GM12892 (cell line): ENCODE measurements around the gene SERGEF.

Source experiments
- DNase-seq: peaks from one replicate; pipeline ENCODE4 v3.0.0; 2011; ENCODE audit not compliant: insufficient read length
- FAIRE-seq: peaks from 2 replicates; lab custom pipeline; 2011; peaks lifted over from hg19 to GRCh38; lab: Jason Lieb, UNC
- POLR2A ChIP-seq: IDR thresholded peaks from 2 replicates; pipeline ENCODE4 v1.6.1; 2011; ENCODE audit warnings: low read depth, low read length, control low read depth
- POLR2AphosphoS5 ChIP-seq: IDR thresholded peaks from 2 replicates; pipeline ENCODE4 v1.6.1; 2011; ENCODE audit warnings: low read depth, low read length, control low read depth
- TAF1 ChIP-seq: IDR thresholded peaks from 2 replicates; pipeline ENCODE4 v1.6.1; 2011; ENCODE audit warnings: low read depth, mild to moderate bottlenecking, control low read depth, low read length, borderline replicate concordance

The SERGEF gene

GRCh38 chr11:17775507-17776211, 237.2 kb downstream of the SERGEF start:
- TF ChIP-seq POLR2A (no peak), TAF1 (no peak), POLR2AphosphoS5 (no peak)
- FAIRE-seq: no peak

GRCh38 chr11:17775035-17775348, 237.9 kb downstream of the SERGEF start:
- DNase-seq (no peak), FAIRE-seq (no peak)
- no peak for TF ChIP-seq TAF1
- no peak for TF ChIP-seq POLR2AphosphoS5
- TF ChIP-seq POLR2A: no peak

More at GRCh38 chr11:17775507-17776211, 237.2 kb downstream of the SERGEF start:
- no peak for DNase-seq

GRCh38 chr11:17774232-17775034, 238.4 kb downstream of the SERGEF start:
- FAIRE-seq: no peak
- no peak for TF ChIP-seq TAF1
- no peak for DNase-seq

- DNase-seq (no peak), FAIRE-seq (no peak)
- TF ChIP-seq POLR2A: no peak
- TF ChIP-seq TAF1: no peak
- TF ChIP-seq POLR2AphosphoS5: no peak
Observed at GRCh38 chr11:17773674-17774073, 239.2 kb downstream of the SERGEF start.

GRCh38 chr11:17772704-17773600, 239.9 kb downstream of the SERGEF start:
- DNase-seq (no peak), FAIRE-seq (no peak)
- no peak for TF ChIP-seq TAF1
- no peak for TF ChIP-seq POLR2AphosphoS5
- no peak for TF ChIP-seq POLR2A

GRCh38 chr11:17771841-17772401, 240.9 kb downstream of the SERGEF start:
- DNase-seq: no peak
- FAIRE-seq: no peak
- no peak for TF ChIP-seq POLR2A

- no peak for DNase-seq
- no peak for FAIRE-seq
- TF ChIP-seq TAF1 (no peak), POLR2AphosphoS5 (no peak), POLR2A (no peak)
Observed at GRCh38 chr11:17771415-17771814, 241.4 kb downstream of the SERGEF start.

- no peak for TF ChIP-seq TAF1
- TF ChIP-seq POLR2A: no peak
- no peak for TF ChIP-seq POLR2AphosphoS5
- DNase-seq (no peak), FAIRE-seq (no peak)
Observed at GRCh38 chr11:17770917-17771316, 241.9 kb downstream of the SERGEF start.

GRCh38 chr11:17770048-17770652, 242.7 kb downstream of the SERGEF start:
- TF ChIP-seq TAF1 (no peak), POLR2A (no peak), POLR2AphosphoS5 (no peak)
- FAIRE-seq (no peak), DNase-seq (no peak)

- DNase-seq (no peak), FAIRE-seq (no peak)
- no peak for TF ChIP-seq POLR2A
- no peak for TF ChIP-seq POLR2AphosphoS5
- TF ChIP-seq TAF1: no peak
Observed at GRCh38 chr11:17769218-17769617, 243.6 kb downstream of the SERGEF start.

GRCh38 chr11:17768547-17768946, 244.3 kb downstream of the SERGEF start:
- no peak for TF ChIP-seq POLR2A
- no peak for TF ChIP-seq POLR2AphosphoS5
- no peak for TF ChIP-seq TAF1
- no peak for FAIRE-seq

More at GRCh38 chr11:17768547-17768946, 244.3 kb downstream of the SERGEF start:
- no peak for DNase-seq
